SJSA1 (cell line): ENCODE data around the gene PCDHB1. TPM values are rescaled to one million over a fixed set of nuclear protein-coding genes. Genes with fewer than 3 reads are reported as not detected.
"Not testable (repeated sequence)": the region's sequence is repeated elsewhere in the genome, so short reads cannot be mapped to it uniquely, and the experiment has no call there.

Source experiments
- DNase-seq, 2 experiments: peaks; one replicate each; pipeline ENCODE4 v3.0.0-alpha.2; 2015 to 2020; ENCODE audit warnings: low spot score in 2 of 2, low read depth in 1 of 2
- H3K27ac ChIP-seq: fragments of 250-450 bp; sonication (Bioruptor Pico); 2 replicates; pipeline ENCODE4 v1.5.1; 2020; ENCODE audit warnings: mild to moderate bottlenecking, moderate library complexity
- H3K27me3 ChIP-seq: fragments of 250-450 bp; sonication (Bioruptor Pico); replicated peaks from 2 replicates; pipeline ENCODE4 v1.5.1; 2020; ENCODE audit warnings: mild to moderate bottlenecking, moderate library complexity
- H3K36me3 ChIP-seq: fragments of 250-450 bp; sonication (Bioruptor Pico); 2 replicates; pipeline ENCODE4 v1.5.1; 2020; ENCODE audit warnings: mild to moderate bottlenecking
- H3K4me1 ChIP-seq: fragments of 250-450 bp; sonication (Bioruptor Pico); replicated peaks from 2 replicates; pipeline ENCODE4 v1.6.1; 2021; ENCODE audit warnings: mild to moderate bottlenecking
- H3K4me3 ChIP-seq: fragments of 250-450 bp; sonication (Bioruptor Pico); 2 replicates; pipeline ENCODE4 v1.5.1; 2020; ENCODE audit warnings: mild to moderate bottlenecking
- H3K9me3 ChIP-seq: fragments of 250-450 bp; sonication (Bioruptor Pico); replicated peaks from 2 replicates; pipeline ENCODE4 v1.5.1; 2020; ENCODE audit warnings: mild to moderate bottlenecking
- total RNA-seq: library from RNA; depleted of rRNA; stranded (reverse); fragments of >200 nt; shearing (Covaris generic); gene quantifications from 2 replicates; pipeline ENCODE4 v1.2.3, GENCODE V29; 2014; rRNA removed

The PCDHB1 gene
- total RNA-seq, 1 experiment from 2014 or later, result not detected

DNA sequence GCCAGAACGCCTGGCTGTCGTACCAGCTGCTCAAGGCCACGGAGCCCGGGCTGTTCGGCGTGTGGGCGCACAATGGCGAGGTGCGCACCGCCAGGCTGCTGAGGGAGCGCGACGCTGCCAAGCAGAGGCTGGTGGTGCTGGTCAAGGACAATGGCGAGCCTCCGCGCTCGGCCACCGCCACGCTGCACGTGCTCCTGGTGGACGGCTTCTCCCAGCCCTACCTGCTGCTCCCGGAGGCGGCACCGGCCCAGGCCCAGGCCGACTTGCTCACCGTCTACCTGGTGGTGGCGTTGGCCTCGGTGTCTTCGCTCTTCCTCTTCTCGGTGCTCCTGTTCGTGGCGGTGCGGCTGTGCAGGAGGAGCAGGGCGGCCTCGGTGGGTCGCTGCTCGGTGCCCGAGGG lies 45.4 kb downstream of the PCDHB1 start:
- H3K27me3 ChIP-seq, H3K4me1 ChIP-seq, H3K36me3 ChIP-seq, H3K27ac ChIP-seq, DNase-seq, H3K4me3 ChIP-seq: not testable (repeated sequence)
- H3K9me3 ChIP-seq, result peaks cover 20% of the 10 kb centered on the region

DNA sequence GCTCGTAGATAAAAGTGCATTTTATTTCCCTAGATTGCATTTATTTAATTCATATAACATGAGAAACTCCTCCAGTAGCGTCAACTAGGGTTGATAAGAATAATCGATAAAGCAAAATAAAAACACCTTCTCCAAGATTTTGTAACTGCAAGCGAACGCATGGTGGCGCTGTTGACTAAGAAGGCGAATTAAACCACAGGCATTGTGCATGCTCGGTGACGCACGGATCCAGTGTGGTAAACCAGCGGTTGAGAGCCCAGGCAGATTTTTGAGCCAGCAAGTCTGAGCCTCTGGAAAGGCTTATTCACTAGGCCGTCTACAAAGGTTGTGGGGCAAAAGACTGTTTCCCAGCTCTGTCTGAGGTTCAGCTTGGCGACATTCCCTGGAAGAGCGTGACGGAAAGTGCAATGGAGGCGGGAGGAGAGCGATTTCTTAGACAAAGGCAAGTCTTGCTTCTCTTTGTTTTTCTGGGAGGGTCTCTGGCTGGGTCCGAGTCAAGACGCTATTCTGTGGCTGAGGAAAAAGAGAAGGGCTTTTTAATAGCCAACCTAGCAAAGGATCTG lies 49.1 kb downstream of the PCDHB1 start, which contains the start of gene PCDHB3:
PCDHB3 (plus strand) TSS at position 231 of the 563 bp plus-strand sequence; CDS start at position 408, 177 bp downstream.
- Histone ChIP-seq H3K27ac (no peak within 1 kb of the TSS), H3K4me1 (no peaks in the 10 kb centered on the region), H3K36me3 (no peaks in the 10 kb centered on the region), H3K4me3 (no peak within 1 kb of the TSS), H3K9me3 (peaks cover 14% of the 10 kb centered on the region), H3K27me3 (no peaks in the 10 kb centered on the region)
- DNase-seq, result no peak

DNA sequence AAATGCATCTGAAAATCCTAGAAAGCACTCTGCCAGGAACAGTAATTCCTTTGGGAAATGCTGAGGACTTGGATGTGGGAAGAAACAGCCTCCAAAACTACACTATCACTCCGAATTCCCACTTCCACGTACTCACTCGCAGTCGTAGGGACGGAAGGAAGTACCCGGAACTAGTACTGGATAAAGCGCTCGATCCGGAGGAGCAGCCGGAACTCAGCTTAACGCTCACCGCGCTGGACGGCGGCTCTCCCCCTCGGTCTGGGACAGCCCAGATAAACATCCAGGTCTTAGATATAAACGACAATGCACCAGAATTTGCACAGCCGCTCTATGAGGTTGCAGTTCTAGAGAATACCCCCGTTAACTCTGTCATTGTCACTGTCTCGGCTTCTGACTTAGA lies 49.9 kb downstream of the PCDHB1 start:
- no peak for DNase-seq
- no peak overlapping the region for H3K4me3 ChIP-seq
- no peaks in the 10 kb centered on the region for H3K27me3 ChIP-seq
- H3K4me1 ChIP-seq, result no peaks in the 10 kb centered on the region
- peaks cover 17% of the 10 kb centered on the region for H3K9me3 ChIP-seq
- no peak overlapping the region for H3K27ac ChIP-seq
- no peaks in the 10 kb centered on the region for H3K36me3 ChIP-seq

DNA sequence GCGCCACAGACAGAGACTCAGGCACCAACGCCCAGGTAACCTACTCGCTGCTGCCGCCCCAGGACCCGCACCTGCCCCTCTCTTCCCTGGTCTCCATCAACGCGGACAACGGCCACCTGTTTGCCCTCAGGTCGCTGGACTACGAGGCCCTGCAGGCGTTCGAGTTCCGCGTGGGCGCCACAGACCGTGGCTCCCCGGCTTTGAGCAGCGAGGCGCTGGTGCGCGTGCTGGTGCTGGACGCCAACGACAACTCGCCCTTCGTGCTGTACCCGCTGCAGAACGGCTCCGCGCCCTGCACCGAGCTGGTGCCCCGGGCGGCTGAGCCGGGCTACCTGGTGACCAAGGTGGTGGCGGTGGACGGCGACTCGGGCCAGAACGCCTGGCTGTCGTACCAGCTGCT lies 50.9 kb downstream of the PCDHB1 start:
- not testable (repeated sequence) for H3K4me3 ChIP-seq, H3K27ac ChIP-seq, H3K36me3 ChIP-seq, H3K27me3 ChIP-seq, DNase-seq, H3K4me1 ChIP-seq
- peaks cover 17% of the 10 kb centered on the region for H3K9me3 ChIP-seq

DNA sequence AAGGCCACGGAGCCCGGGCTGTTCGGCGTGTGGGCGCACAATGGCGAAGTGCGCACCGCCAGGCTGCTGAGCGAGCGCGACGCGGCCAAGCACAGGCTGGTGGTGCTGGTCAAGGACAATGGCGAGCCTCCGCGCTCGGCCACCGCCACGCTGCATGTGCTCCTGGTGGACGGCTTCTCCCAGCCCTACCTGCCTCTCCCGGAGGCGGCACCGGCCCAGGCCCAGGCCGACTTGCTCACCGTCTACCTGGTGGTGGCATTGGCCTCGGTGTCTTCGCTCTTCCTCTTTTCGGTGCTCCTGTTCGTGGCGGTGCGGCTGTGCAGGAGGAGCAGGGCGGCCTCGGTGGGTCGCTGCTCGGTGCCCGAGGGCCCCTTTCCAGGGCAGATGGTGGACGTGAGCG lies 51.3 kb downstream of the PCDHB1 start:
- not testable (repeated sequence) for H3K4me3 ChIP-seq

DNA sequence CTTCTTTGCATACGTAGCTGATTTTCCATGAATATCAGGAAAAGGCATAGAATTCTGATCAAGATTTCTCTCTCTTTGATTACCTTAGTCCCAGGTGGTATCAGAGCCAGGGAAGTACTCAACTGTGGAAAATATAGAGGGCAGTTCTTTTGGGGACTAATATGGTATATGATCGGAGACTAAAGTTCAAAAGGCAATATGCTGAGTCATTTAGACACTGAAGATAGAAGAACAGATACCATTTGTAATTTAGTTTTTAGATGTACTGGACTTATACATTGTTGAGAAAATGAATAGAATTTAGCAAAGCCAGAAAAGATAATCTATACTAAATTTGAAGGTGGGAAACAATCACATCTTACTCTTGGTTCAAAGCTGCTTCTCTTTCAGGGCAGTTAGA lies 54.2 kb downstream of the PCDHB1 start:
- no peaks in the 10 kb centered on the region for H3K27me3 ChIP-seq
- no peaks in the 10 kb centered on the region for H3K36me3 ChIP-seq
- DNase-seq, result no peak
- H3K4me3 ChIP-seq, result no peak overlapping the region
- H3K9me3 ChIP-seq, result peaks cover 12% of the 10 kb centered on the region
- no peak overlapping the region for H3K27ac ChIP-seq
- no peaks in the 10 kb centered on the region for H3K4me1 ChIP-seq

More for the DNA sequence above, 51.3 kb downstream of the PCDHB1 start:
- peaks cover 17% of the 10 kb centered on the region for H3K9me3 ChIP-seq
- H3K4me1 ChIP-seq, DNase-seq, H3K27me3 ChIP-seq, H3K27ac ChIP-seq, H3K36me3 ChIP-seq: not testable (repeated sequence)

Other genes starting within 250 kb of the PCDHB1 start
- gene PCDHA4, start 244.3 kb upstream of the PCDHB1 start, total RNA-seq, result 0.50 TPM in 1 of 2 replicates, not detected in the other
- gene PCDHA5, start 229.8 kb upstream of the PCDHB1 start, total RNA-seq, result not detected in 2 replicates
- not detected in 2 replicates for gene PCDHA6, start 223.4 kb upstream of the PCDHB1 start, total RNA-seq
- gene PCDHA7, start 217.1 kb upstream of the PCDHB1 start, total RNA-seq, result 0.03 TPM in 1 of 2 replicates, not detected in the other
- 0.13 TPM in 1 of 2 replicates, not detected in the other for gene PCDHA8, start 210.2 kb upstream of the PCDHB1 start, total RNA-seq
- under 0.01 TPM in 1 of 2 replicates, not detected in the other for gene PCDHA9, start 203.0 kb upstream of the PCDHB1 start, total RNA-seq
- not detected in 2 replicates for gene PCDHA10, start 195.5 kb upstream of the PCDHB1 start, total RNA-seq
- gene PCDHA11, start 182.4 kb upstream of the PCDHB1 start, total RNA-seq, result not detected in 2 replicates
- not detected in 2 replicates for gene PCDHA12, start 176.1 kb upstream of the PCDHB1 start, total RNA-seq
- gene PCDHA13, start 169.2 kb upstream of the PCDHB1 start, total RNA-seq, result not detected in 2 replicates
- 0.28 TPM in 1 of 2 replicates, not detected in the other for gene PCDHAC1, start 125.1 kb upstream of the PCDHB1 start, total RNA-seq
- 0.03 TPM in 1 of 2 replicates, not detected in the other for gene PCDHAC2, start 84.9 kb upstream of the PCDHB1 start, total RNA-seq
- gene PCDHB2, start 43.2 kb downstream of the PCDHB1 start, total RNA-seq, result 5.4 and 7.6 TPM in 2 replicates
- 0.37 and 1.2 TPM in 2 replicates for gene PCDHB3, start 49.1 kb downstream of the PCDHB1 start, total RNA-seq
- gene PCDHB4, start 70.4 kb downstream of the PCDHB1 start, total RNA-seq, result 0.32 TPM in 1 of 2 replicates, not detected in the other
- gene PCDHB5, start 83.8 kb downstream of the PCDHB1 start, total RNA-seq, result 25.2 and 27.3 TPM in 2 replicates
- 0.29 and 0.50 TPM in 2 replicates for gene PCDHB6, start 98.7 kb downstream of the PCDHB1 start, total RNA-seq
- 0.85 and 0.87 TPM in 2 replicates for gene PCDHB7, start 121.3 kb downstream of the PCDHB1 start, total RNA-seq
- 0.75 and 1.8 TPM in 2 replicates for gene PCDHB8, start 126.4 kb downstream of the PCDHB1 start, total RNA-seq
- 11.9 and 16.3 TPM in 2 replicates for gene PCDHB16, start 131.0 kb downstream of the PCDHB1 start, total RNA-seq
- 2.7 and 3.8 TPM in 2 replicates for gene PCDHB9, start 135.8 kb downstream of the PCDHB1 start, total RNA-seq
- 3.3 and 4.7 TPM in 2 replicates for gene PCDHB10, start 141.0 kb downstream of the PCDHB1 start, total RNA-seq
- 0.34 TPM in 1 of 2 replicates, not detected in the other for gene PCDHB11, start 148.3 kb downstream of the PCDHB1 start, total RNA-seq
- gene PCDHB12, start 157.3 kb downstream of the PCDHB1 start, total RNA-seq, result 1.8 and 6.2 TPM in 2 replicates
- 1.3 and 1.7 TPM in 2 replicates for gene PCDHB13, start 162.5 kb downstream of the PCDHB1 start, total RNA-seq
- gene PCDHB14, start 172.0 kb downstream of the PCDHB1 start, total RNA-seq, result 18.6 and 28.4 TPM in 2 replicates
- 0.74 and 1.0 TPM in 2 replicates for gene PCDHB15, start 194.0 kb downstream of the PCDHB1 start, total RNA-seq